ENCODE measurements around the gene PARVA.

PARVA gene

DNA sequence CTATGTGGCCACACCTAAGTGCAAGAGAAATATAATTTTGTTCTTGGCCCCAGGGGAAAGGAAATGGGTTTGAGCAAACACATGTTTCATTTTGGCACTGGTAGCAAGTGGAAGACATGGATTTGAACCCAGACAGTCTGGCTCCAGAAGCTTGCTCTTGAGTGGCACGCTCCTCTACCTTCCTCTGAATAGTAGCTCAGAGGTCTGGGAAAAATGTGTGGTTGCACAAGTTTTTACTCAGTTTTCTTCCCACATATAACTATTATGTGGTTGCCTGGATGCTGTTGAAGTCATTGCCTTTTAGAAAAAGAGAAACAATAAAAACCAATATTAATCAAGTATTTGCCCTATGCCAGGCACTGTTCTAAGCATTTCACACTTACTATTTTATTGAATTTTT lies 16.3 kb downstream of the PARVA start:
- H3K4me3 ChIP-seq (ENCODE audit: low read depth, low read length), result no peak overlapping the region
- no peak for DNase-seq (ENCODE audit: low read depth, low spot score)
- in situ Hi-C loops (cut with HindIII; ENCODE audit: low sequenced_read_pairs), result no loop called here
- TF ChIP-seq, protein P1, sequence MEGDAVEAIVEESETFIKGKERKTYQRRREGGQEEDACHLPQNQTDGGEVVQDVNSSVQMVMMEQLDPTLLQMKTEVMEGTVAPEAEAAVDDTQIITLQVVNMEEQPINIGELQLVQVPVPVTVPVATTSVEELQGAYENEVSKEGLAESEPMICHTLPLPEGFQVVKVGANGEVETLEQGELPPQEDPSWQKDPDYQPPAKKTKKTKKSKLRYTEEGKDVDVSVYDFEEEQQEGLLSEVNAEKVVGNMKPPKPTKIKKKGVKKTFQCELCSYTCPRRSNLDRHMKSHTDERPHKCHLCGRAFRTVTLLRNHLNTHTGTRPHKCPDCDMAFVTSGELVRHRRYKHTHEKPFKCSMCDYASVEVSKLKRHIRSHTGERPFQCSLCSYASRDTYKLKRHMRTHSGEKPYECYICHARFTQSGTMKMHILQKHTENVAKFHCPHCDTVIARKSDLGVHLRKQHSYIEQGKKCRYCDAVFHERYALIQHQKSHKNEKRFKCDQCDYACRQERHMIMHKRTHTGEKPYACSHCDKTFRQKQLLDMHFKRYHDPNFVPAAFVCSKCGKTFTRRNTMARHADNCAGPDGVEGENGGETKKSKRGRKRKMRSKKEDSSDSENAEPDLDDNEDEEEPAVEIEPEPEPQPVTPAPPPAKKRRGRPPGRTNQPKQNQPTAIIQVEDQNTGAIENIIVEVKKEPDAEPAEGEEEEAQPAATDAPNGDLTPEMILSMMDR (IDR thresholded peaks at IDR 0.05; ENCODE audit: low read depth, low read length), result no peak

DNA sequence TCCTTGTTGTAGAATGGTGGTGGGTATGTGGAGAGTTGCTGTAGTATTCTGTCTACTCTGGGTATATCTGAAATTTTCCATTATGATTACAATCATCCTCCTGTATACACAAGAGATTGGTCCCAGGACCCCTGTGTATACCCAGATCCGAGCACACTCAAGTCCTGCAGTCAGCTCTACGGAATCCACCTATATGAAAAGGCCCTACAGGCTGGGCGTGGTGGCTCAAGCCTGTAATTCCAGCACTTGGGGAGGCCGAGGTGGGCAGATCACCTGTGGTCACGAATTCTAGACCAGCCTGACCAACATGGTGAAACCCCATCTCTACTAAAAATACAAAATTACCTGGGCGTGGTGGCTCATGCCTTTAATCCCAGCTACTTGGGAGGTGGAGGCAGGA lies 17.2 kb downstream of the PARVA start:
- TF ChIP-seq, protein P1 (IDR thresholded peaks at IDR 0.05; ENCODE audit: low read depth, low read length), result no peak
- in situ Hi-C loops (cut with HindIII; ENCODE audit: low sequenced_read_pairs), result no loop called here
- no peak overlapping the region for H3K4me3 ChIP-seq (ENCODE audit: low read depth, low read length)
- DNase-seq (ENCODE audit: low read depth, low spot score), result no peak

DNA sequence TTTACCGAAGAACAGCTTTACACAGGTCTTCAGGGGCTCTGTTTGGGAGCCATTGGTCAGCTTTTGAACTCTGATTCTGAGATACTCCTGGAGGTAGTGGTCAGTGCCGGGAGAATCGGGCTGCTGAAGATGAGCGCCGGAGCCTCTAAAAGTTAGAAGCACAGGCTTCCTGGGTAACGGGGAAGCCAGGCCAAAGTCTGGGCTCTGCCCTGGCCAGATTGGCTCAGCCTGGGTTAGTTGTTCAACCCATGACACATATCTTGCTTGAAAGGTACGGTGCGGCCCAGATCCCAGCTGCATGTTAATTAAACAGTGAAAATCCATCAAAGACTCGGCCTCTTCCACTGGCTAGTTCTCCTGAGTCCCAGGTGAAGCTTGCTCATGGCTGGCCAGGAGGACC lies 18.0 kb downstream of the PARVA start:
- TF ChIP-seq, protein P1 (IDR thresholded peaks at IDR 0.05; ENCODE audit: low read depth, low read length), result no peak
- in situ Hi-C loops (cut with HindIII; ENCODE audit: low sequenced_read_pairs), result no loop called here
- DNase-seq (ENCODE audit: low read depth, low spot score), result no peak
- H3K4me3 ChIP-seq (ENCODE audit: low read depth, low read length), result no peak overlapping the region

DNA sequence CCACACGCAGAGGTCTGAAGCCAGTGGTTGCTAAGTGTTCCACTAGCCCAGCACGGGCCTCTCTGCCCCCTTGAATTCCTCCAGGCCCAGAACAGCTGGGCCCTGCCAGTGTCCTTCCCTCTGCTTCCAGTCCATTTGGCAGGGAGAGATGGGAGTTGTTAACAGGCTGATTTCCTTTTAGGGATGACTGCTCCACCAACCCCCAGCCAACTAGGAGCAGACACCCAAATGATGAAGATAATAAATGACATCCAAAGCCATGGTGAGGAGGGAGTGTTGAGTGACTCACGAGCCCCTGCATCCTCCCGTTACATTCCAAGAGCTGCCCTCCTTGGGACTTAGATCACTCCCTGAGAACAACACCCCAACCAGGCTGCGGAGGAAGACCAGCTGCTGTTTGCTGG lies 20.6 kb downstream of the PARVA start:
- no peak overlapping the region for H3K4me3 ChIP-seq (ENCODE audit: low read depth, low read length)
- in situ Hi-C loops (cut with HindIII; ENCODE audit: low sequenced_read_pairs), result no loop called here
- DNase-seq (ENCODE audit: low read depth, low spot score), result peak; percentile 91
- TF ChIP-seq, protein P1 (IDR thresholded peaks at IDR 0.05; ENCODE audit: low read depth, low read length), result no peak

DNA sequence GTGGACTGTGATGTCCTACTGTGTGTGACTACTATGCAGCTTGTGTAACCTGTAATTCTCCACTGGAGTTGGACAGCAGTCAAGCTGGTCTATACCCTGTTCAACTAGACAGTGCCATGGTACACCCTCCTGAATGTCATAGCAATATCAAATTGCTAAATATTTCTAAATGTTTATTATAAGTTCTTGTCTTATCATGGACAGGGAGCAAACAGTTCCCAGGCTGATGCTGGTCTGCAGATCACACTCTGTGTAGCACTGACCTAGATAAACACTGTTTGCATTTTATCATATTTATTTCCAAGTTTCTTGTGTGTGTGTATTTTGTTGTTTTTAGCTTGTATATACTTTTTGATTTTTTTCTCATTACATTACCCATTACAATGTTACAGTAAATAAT lies 22.0 kb downstream of the PARVA start:
- TF ChIP-seq, protein P1 (IDR thresholded peaks at IDR 0.05; ENCODE audit: low read depth, low read length), result no peak
- H3K4me3 ChIP-seq (ENCODE audit: low read depth, low read length), result no peak overlapping the region
- DNase-seq (ENCODE audit: low read depth, low spot score), result no peak
- in situ Hi-C loops (cut with HindIII; ENCODE audit: low sequenced_read_pairs), result no loop called here

GRCh38 chr11:12402025-12402424 lies 24.7 kb downstream of the PARVA start:
- in situ Hi-C loops (cut with HindIII; ENCODE audit: low sequenced_read_pairs), result no loop called here
- TF ChIP-seq, protein P1 (IDR thresholded peaks at IDR 0.05; ENCODE audit: low read depth, low read length), result peak; percentile 11

GRCh38 chr11:12402691-12403120 lies 25.3 kb downstream of the PARVA start:
- no peak overlapping the region for H3K4me3 ChIP-seq (ENCODE audit: low read depth, low read length)
- no peak for DNase-seq (ENCODE audit: low read depth, low spot score)
- TF ChIP-seq, protein P1 (IDR thresholded peaks at IDR 0.05; ENCODE audit: low read depth, low read length), result no peak
- in situ Hi-C loops (cut with HindIII; ENCODE audit: low sequenced_read_pairs), result no loop called here

More at GRCh38 chr11:12402025-12402424, 24.7 kb downstream of the PARVA start:
- no peak overlapping the region for H3K4me3 ChIP-seq (ENCODE audit: low read depth, low read length)
- no peak for DNase-seq (ENCODE audit: low read depth, low spot score)
